A673 (cell line): Measurements from ENCODE around the gene TIMD4.

Experiments
- CTCF ChIP-seq: fragments of 300-800, 200-600 bp; sonication (generic); conservative IDR thresholded peaks from 2 replicates; pipeline ENCODE4 v1.5.1; 2017; ENCODE audit warnings: low read depth, mild to moderate bottlenecking, antibody characterized with exemption, low read length, moderate library complexity, mixed read lengths
- EZH2 ChIP-seq: fragments of 200-600 bp; sonication (generic); IDR thresholded peaks from 2 replicates; pipeline ENCODE4 v1.6.1; 2017; ENCODE audit warnings: borderline replicate concordance, low read depth, mild to moderate bottlenecking, mixed read lengths, antibody characterized with exemption, low read length; ENCODE audit not compliant: poor library complexity, severe bottlenecking

- TF ChIP-seq CTCF (no peak), EZH2 (no peak)
These were observed 9.0 kb upstream of the TIMD4 start for GRCh38 chr5:156971848-156972525.
